Adrenal gland (tissue), 5 donors: ENCODE measurements around the gene SERPINE1.

Experiments
- CTCF ChIP-seq, 6 experiments: fragments of 450-650 bp in 4 of 6; fragments of 200-600 bp in 2 of 6; sonication (generic) in 1 of 6; IDR thresholded peaks; 1 replicate in 5 of 6; 2 replicates in 1 of 6; pipeline versions ENCODE4 v1.5.1 to v1.8.0; 2016 to 2021; ENCODE audit warnings: antibody characterized with exemption in 6 of 6, mild to moderate bottlenecking in 2 of 6, moderate library complexity in 1 of 6
- POLR2A ChIP-seq, 2 donors: fragments of 450-650 bp; IDR thresholded peaks; one replicate each; pipeline ENCODE4 v1.6.1; 2017; ENCODE audit warnings: antibody characterized with exemption in 2 of 2, mild to moderate bottlenecking in 2 of 2, moderate library complexity in 1 of 2
- donor health status: DM: no; HTN: no; CAD: no.

- TF ChIP-seq CTCF (IDR thresholded peaks at IDR 0.05) (no peak), POLR2A (IDR thresholded peaks at IDR 0.05) (no peak)
These were observed 14.0 kb downstream of the SERPINE1 start for GRCh38 chr7:101140746-101141382.
